HEK293T (cell line): Measurements from ENCODE around the gene MORN1.
A peak's percentile ranks its signal among the peaks of the same experiment; 100 is the strongest.

Source experiments
- CTCF ChIA-PET: fragments of 350-600 bp; formaldehyde crosslinking; extraction: SDS; loops from one replicate; lab custom pipeline; 2021; ENCODE audit warnings: antibody characterized with exemption, inconsistent platforms; lab: Yijun Ruan, JAX
- POLR2A ChIA-PET: fragments of 350-600 bp; formaldehyde crosslinking; extraction: SDS; loops from one replicate; lab custom pipeline; 2020; ENCODE audit warnings: antibody characterized with exemption, inconsistent platforms; lab: Yijun Ruan, JAX
- DNase-seq: peaks from one replicate; pipeline ENCODE4 v3.0.0; 2012; ENCODE audit warnings: mixed read lengths; ENCODE audit errors: extremely low spot score
- ARNT ChIP-seq: fragments of 450-650 bp; IDR thresholded peaks from 2 replicates; pipeline ENCODE4 v1.6.1; 2017; ENCODE audit warnings: mild to moderate bottlenecking
- BHLHE40 ChIP-seq: fragments of 450-650 bp; IDR thresholded peaks from 2 replicates; pipeline ENCODE4 v1.6.1; 2016; ENCODE audit warnings: mild to moderate bottlenecking, moderate library complexity, borderline replicate concordance
- CTBP1 ChIP-seq: fragments of 450-650 bp; IDR thresholded peaks from 2 replicates; pipeline ENCODE4 v1.6.1; 2016; ENCODE audit warnings: borderline replicate concordance
- ELF4 ChIP-seq: fragments of 450-650 bp; IDR thresholded peaks from 2 replicates; pipeline ENCODE4 v1.6.1; 2017; ENCODE audit warnings: antibody characterized with exemption
- FOXA1 ChIP-seq: fragments of 450-650 bp; IDR thresholded peaks from 2 replicates; pipeline ENCODE4 v1.6.1; 2016; ENCODE audit warnings: mild to moderate bottlenecking
- FOXK2 ChIP-seq: fragments of 450-650 bp; IDR thresholded peaks from 2 replicates; pipeline ENCODE4 v1.6.1; 2016; ENCODE audit warnings: mild to moderate bottlenecking
- FOXM1 ChIP-seq: fragments of 450-650 bp; IDR thresholded peaks from 2 replicates; pipeline ENCODE4 v1.6.1; 2017; ENCODE audit warnings: mild to moderate bottlenecking, borderline replicate concordance
- L3MBTL2 ChIP-seq: fragments of 450-650 bp; conservative IDR thresholded peaks from 2 replicates; pipeline ENCODE4 v1.6.1; 2016; ENCODE audit warnings: mild to moderate bottlenecking
- LEF1 ChIP-seq: fragments of 450-650 bp; IDR thresholded peaks from 2 replicates; pipeline ENCODE4 v1.6.1; 2017; ENCODE audit warnings: mild to moderate bottlenecking, borderline replicate concordance
- NFRKB ChIP-seq: fragments of 450-650 bp; IDR thresholded peaks from 2 replicates; pipeline ENCODE4 v1.6.1; 2016; ENCODE audit warnings: mild to moderate bottlenecking, moderate library complexity
- SP1 ChIP-seq: fragments of 450-650 bp; IDR thresholded peaks from 2 replicates; pipeline ENCODE4 v1.6.1; 2017
- SUZ12 ChIP-seq: fragments of 450-650 bp; IDR thresholded peaks from 2 replicates; pipeline ENCODE4 v1.6.1; 2016; ENCODE audit warnings: mild to moderate bottlenecking
- ZNF384 ChIP-seq: fragments of 450-650 bp; IDR thresholded peaks from 2 replicates; pipeline ENCODE4 v1.6.1; 2016
- TF ChIP-seq, protein P1 (sequence below): fragments of 450-650 bp; IDR thresholded peaks from 2 replicates; pipeline ENCODE4 v1.6.1; 2016

MORN1 gene

DNA sequence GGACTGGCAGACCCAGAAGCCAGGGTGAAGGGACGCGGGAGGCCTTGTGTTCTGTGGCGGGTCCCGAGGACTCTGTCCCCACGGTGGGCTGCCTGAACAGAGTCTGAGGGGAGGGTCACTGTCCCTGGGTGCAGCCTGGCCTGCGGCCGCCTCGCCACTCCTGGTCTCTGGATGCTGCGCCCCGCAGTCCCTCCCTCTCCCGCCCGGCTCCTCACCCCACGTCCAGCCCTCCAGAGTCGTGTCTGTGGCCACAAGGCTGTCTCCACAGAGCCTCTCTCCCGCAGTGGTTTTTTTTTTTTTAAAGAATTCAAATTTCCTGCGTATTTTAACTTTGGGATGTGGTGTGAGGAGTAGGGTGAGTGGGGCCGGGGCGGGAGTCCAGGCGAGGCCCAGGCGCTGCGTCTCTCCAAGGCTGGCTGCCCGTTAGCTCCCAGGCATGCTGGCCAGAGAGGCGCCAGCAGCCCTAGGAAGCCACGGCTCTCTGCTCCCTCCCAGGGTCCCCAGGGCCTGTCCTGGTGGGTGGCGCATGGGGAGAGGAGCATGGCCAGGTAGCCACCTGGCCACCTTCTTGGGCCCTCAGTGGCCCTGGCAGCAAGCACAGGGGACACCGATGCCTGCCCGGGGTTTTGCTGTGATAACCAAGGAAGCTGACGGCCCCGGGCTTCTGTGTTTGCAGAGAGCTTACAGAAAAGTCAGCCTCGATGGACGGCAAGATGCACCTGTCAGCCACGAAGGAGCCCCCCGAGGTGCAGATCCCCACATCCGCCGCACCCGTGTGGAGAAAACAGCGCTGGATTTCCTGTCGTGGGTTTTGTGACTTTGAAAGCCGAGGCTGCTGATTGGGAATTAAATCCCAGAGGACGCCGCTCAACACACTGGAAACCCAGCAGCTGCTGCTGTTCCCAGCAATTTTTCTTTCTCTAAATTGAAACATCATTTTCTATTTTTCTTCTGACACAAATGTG is 72.8 kb downstream of the MORN1 start:
- ChIA-PET CTCF (no interaction called here), POLR2A (no interaction called here)
- TF ChIP-seq CTBP1 = no peak
- TF ChIP-seq, protein P1, sequence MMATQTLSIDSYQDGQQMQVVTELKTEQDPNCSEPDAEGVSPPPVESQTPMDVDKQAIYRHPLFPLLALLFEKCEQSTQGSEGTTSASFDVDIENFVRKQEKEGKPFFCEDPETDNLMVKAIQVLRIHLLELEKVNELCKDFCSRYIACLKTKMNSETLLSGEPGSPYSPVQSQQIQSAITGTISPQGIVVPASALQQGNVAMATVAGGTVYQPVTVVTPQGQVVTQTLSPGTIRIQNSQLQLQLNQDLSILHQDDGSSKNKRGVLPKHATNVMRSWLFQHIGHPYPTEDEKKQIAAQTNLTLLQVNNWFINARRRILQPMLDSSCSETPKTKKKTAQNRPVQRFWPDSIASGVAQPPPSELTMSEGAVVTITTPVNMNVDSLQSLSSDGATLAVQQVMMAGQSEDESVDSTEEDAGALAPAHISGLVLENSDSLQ = no peak
- no peak for TF ChIP-seq NFRKB
- no peak for TF ChIP-seq LEF1
- TF ChIP-seq ZNF384 = no peak
- no peak for TF ChIP-seq ELF4
- DNase-seq = no peak

DNA sequence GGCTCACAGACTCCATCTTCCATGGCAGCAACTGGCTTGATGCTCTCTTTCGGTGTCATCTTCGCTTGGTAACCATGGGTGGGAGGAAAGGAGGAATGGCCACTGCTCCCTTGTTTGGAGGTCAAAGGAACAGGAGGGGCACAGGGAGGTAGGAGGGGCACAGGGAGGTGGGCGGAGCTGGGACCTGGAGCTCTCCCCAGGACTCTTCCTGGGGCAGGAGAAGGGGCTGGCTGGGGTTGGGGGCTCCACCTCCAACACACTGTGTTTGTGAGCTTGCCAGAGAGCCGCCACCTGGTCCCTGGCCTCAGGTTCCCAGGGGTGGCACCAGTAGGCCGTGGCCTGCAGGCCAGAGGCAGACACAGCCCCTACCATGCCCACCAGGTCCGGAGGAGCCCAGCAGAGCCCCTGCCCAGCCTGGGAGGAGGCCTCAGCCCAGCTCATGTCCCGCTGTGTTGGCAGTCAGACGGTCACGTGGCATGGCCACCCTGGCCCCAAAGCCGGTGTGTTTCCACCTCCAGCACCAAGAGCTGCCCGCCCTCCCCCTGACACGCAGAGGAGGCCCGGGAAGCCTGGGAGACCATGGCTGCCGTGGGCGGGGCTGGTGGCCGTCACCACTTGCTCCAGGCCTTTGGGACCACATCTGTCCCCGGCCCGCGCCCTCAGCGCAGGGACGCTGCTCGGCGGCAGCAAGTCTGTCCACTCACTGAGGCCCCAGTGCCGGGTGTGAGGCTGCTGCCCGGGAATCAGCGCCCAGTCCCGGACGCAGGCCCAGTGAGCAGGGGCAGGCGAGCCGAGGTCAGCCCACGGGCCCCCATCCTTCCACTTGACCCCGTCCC is 73.9 kb downstream of the MORN1 start:
- POLR2A ChIA-PET = interaction anchor here (1.6 to 2.0 kb wide), 3 partner anchors 74 to 122 kb away, joined by 3 to 6 read pairs (median 5); partner anchors contain the start of genes MORN1 and RER1
- TF ChIP-seq L3MBTL2 (no peak), ARNT (no peak), BHLHE40 (no peak)
- no peak for DNase-seq
- CTCF ChIA-PET = no interaction called here

DNA sequence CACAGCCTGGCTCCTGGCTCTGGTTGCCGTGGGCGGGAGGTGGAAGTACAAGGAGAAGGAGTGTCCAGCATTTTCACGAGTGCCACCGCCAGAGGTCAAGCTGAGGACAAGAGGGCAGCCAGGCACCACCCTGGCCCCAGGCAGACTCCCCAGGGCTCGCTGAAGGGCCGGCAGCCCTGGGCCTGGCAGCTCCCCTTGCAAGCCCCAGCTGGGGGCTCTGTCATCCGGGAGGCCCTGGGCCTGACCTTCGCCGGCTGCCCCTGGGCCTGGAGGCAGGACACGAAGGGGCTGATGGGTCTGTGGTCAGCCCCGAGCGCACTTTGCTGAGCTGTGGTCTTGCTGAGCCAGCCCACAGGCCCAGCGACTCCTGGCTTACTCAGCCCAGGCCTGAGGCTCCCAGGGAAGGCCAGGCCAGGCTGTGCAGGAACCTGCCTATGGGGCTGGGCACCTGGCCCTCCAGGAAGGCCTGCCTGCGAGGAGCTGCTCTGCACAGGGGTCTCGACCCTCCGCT is 74.8 kb downstream of the MORN1 start:
- no peak for DNase-seq
- TF ChIP-seq, protein P1 = no peak
- TF ChIP-seq L3MBTL2 = no peak
- TF ChIP-seq ARNT = no peak
- TF ChIP-seq ZNF384 = no peak
- no peak for TF ChIP-seq SUZ12
- ChIA-PET POLR2A (interaction anchor here (1.1 to 2.0 kb wide), 4 partner anchors 75 to 121 kb away, joined by 3 to 6 read pairs (median 4); partner anchors contain the start of genes MORN1 and RER1), CTCF (interaction anchor here (1.1 kb wide), 1 partner anchor 65 kb away, joined by 3 read pairs; no protein-coding TSS in a partner anchor)

DNA sequence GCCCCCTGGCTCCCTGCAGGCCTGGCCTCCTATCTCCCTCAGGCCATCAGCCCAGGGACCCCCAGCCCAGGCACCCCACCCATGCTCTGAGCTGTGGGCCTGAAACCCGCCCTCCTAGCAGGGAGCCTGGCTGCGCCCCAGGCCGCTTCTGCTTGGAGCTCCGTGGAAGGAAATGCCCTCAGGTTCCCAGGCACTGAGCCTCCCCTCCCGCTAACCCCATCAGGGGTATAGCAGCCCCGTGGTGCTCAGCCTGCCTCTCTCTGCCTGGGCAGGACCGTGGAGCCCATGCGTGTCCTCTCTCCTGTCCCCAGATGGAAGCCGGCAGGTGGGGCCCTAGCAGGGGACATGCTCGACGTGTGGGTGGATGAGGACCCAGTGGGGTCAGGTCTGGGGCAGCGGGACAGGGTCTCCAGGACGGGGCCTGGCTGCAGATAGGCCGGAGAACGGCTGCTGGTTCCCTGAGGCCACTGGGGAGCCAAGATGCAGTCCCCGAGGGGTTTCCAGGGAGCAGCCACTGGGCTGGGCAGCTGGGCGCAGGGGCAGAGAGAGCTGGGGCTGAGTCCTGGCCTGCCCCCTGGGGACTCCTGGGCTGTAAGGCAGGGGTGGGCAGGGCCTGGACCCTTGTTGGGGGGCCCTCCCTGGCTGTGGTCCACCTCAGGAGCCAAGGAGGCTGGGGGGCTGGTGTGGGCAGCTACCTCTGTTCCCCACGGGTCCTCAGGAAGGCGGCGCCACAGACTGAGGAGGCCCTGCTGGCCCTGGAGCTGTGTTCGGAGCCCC is 75.5 kb downstream of the MORN1 start:
- no peak for DNase-seq
- TF ChIP-seq SUZ12 (no peak), FOXM1 (no peak), ZNF384 (no peak), FOXA1 (no peak), LEF1 (no peak), FOXK2 (no peak), SP1 (no peak), BHLHE40 (no peak), ARNT (no peak), ELF4 (no peak), NFRKB (no peak)
- TF ChIP-seq, protein P1 = no peak
- POLR2A ChIA-PET = interaction anchor here (0.7 to 2.0 kb wide), 6 partner anchors 75 to 121 kb away, joined by 3 to 6 read pairs (median 4); partner anchors contain the start of genes FAAP20, MORN1 and RER1
- CTCF ChIA-PET = interaction anchor here (1.1 kb wide), 1 partner anchor 66 kb away, joined by 3 read pairs; no protein-coding TSS in a partner anchor

DNA sequence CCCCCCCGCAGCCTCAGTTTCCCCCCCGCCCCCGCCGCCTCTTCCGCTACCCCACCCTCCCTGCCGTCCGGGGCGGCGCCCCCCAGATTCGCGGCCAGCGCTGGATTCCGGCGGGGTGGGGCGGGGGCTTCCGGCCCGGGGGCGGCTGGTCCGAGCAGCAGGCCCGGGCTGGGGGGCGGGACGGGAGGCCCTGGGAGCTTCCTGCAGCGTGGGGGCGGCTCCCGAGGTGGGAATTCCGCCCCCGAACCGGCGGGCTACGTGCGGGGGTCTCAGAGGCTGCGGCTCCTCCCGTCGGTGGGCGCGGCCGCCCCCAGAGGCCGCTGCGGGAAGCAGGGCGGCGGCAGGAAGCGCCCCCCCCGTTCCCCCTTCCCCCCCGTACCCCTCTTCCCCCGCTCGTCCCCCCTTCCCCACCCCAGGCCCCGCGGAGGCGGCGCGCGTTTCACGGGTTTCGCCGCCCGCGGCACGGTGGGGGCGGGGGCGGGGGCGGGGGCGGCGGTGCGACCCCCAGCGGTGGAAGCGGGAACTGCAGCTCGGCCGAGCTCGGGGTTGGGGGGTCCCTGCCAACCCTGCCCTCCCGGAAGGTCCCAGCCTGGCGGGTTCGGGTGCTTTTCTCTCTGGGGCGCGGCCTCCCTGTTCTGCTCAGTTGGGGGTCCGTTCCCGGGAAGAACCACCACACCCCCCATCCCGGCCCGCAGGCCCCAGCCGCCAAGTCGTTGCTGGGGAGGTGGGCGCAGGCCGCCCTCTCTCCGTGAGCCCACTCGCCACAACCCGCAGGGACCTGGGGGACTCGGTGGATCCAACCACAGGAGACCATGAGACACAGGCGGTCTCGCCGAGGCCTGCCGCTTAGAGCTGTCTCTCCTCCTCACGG is 76.3 kb downstream of the MORN1 start:
- DNase-seq = peak; percentile 86
- TF ChIP-seq NFRKB (no peak), ARNT (no peak)
- POLR2A ChIA-PET = interaction anchor here (0.7 to 1.3 kb wide), 3 partner anchors 76 to 120 kb away, joined by 3 to 5 read pairs (median 3); partner anchors contain the start of genes FAAP20, MORN1 and RER1
- CTCF ChIA-PET = interaction anchor here (0.6 kb wide), 3 partner anchors 8 to 120 kb away, joined by 3 read pairs; partner anchors contain the start of gene FAAP20
